NCI-H2196 (cell line): Measurements from ENCODE around the gene P2RX7.
"Not testable (repeated sequence)": the region's sequence is repeated elsewhere in the genome, so short reads cannot be mapped to it uniquely, and the experiment has no call there.

Experiments used
- DNase-seq: peaks from one replicate; lab custom pipeline; 2025; ENCODE audit not compliant: unreplicated experiment; lab: John Stamatoyannopoulos, UW

Gene P2RX7

GRCh38 chr12:121170151-121170550, 37.5 kb downstream of the P2RX7 start:
- no peak for DNase-seq

DNA sequence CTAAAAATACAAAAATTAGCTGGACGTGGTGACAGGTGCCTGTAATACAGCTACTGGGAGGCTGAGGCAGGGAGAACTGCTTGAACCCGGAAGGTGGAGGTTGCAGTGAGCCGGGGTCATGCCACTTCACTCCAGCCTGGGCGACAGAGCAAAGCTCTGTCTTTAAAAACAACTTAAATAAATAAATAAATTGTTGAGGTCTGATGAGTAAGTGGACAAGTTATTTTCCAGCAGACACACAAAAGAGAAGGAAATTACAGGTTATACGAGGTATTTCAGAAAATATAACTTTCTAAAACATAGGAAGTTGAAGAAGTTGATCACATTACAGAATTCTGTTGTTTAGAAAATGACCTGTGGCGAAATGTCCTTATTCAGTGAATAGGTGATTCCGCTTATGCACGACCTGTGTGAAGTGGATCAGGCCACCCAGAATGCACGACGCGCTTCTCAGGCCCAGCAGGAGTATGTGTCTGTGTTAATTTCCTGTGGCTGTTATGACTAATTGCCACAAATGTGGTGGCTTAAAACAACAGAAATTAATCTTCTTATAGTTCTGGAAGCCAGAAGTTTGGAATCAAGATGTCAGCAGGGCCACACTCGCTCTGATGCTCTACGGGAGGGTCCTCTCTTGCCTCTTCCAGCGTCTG, 38.1 kb downstream of the P2RX7 start:
- no peak for DNase-seq

- DNase-seq = no peak
These were observed 39.5 kb downstream of the P2RX7 start for GRCh38 chr12:121172145-121172544.

DNA sequence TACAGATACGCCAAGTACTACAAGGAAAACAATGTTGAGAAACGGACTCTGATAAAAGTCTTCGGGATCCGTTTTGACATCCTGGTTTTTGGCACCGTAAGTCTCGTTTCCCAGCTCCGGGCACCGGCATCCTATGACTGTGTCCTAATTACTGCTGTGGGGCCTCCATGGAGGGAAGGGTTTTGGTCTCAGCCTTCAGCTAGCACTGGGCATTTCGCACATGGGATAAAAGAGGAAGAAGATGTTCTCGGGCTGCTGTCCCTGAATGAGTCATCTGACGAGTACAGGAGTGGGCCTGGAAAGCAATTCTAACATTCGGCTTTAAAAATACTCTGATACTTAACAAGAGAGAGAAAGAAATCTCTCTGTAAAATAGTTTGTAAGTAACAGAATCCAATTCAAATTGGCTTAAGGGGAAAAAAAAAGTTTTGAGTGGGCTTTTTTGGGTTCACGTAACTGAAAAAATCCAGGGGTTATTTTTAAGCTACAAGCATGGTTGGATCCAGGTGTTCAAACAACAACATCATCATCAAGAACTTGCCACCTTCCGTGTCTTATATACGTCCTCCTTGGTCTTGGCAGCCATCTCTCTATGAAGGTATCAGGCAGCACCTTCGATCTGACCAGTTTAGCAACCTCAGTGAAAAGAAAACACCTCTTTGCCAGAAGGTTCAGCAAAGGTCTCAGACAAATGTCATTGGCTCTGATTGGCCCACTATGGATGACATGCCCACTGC, 42.9 kb downstream of the P2RX7 start:
- DNase-seq = no peak

DNA sequence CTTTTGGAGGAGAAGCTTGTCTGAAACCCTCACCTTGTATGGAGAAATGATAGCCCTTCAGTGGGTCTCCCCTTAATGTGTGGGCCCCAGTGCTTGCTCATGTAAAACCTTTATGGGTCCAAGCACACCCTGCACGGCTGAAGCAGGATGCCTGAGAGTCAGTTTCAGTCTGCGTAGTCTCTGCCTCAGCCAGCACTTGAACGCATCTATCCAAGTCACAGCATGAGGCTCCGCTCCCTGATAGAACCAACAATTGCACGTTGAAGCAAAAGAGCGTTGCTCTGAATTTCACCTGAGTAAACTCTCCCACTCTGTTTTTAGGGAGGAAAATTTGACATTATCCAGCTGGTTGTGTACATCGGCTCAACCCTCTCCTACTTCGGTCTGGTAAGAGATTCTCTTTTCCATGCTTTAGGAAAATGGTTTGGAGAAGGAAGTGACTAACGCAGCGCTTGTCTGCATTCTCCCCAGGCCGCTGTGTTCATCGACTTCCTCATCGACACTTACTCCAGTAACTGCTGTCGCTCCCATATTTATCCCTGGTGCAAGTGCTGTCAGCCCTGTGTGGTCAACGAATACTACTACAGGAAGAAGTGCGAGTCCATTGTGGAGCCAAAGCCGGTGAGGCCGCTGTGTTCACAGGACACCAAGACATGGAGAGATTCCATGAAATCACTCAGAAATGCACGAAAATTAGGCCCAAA, 44.3 kb downstream of the P2RX7 start:
- DNase-seq = no peak

DNA sequence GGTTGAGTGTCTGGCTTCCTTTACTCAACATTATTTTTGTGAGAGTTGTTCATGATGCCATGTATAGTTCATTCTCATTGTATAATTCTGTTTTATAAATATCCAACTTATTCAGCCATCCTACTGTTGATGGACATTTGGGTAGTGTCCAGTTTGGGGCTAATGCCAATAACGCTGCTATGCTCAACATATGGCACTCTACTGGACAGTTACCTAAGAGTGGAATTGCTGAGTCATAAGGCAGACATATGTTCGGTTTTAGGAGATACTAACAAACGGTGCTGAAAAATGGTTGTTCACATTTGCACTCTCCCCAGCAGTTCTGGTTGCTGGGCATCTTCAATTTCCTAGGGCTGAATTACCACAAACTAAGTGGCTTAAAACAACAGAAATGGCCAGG, 48.5 kb downstream of the P2RX7 start:
- DNase-seq = no peak

GRCh38 chr12:121182222-121182893, 49.7 kb downstream of the P2RX7 start:
- DNase-seq = no peak

- no peak for DNase-seq
These were observed 51.7 kb downstream of the P2RX7 start for GRCh38 chr12:121184425-121184824.

GRCh38 chr12:121184984-121185889, 52.6 kb downstream of the P2RX7 start:
- no peak for DNase-seq

DNA sequence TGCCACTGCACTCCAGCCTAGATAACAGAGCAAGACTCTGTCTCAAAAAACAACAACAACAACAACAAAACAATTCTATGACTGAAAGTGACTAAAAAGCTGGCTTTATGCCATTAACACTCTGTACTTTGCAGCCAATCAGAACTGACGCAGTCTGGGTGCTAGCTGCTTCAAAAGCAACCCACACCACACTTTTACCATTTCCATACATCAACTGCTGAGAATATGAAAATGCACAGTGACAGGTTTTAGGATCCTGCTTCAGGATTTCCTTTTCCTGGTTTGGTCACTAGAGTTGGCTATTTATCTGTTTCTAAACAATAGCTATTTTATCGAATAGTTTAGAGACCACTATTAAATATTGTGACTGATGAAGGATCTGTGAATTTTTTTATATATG, 54.1 kb downstream of the P2RX7 start:
- no peak for DNase-seq

GRCh38 chr12:121187501-121187900, 54.8 kb downstream of the P2RX7 start:
- no peak for DNase-seq

DNA sequence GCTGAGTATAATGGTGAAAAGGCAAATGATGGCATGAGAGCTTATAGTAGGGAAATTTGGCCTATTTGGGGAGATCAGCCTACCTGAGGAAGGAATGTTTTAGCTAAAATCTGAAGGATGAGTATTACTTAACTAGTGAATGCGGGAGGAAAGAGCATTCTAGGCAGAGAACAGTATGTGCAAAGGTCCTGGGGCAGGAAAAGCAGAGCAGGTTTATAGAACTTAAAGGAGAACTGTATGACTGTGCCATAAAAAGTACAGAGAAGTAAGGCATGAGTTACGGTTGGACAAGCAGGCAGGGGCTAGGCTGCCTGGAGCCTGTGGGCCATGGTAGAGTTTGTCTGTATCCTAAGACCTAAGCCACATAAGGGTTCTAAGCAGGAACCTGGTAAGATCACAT, 55.6 kb downstream of the P2RX7 start:
- DNase-seq = no peak

GRCh38 chr12:121189131-121189530, 56.5 kb downstream of the P2RX7 start:
- no peak for DNase-seq

DNA sequence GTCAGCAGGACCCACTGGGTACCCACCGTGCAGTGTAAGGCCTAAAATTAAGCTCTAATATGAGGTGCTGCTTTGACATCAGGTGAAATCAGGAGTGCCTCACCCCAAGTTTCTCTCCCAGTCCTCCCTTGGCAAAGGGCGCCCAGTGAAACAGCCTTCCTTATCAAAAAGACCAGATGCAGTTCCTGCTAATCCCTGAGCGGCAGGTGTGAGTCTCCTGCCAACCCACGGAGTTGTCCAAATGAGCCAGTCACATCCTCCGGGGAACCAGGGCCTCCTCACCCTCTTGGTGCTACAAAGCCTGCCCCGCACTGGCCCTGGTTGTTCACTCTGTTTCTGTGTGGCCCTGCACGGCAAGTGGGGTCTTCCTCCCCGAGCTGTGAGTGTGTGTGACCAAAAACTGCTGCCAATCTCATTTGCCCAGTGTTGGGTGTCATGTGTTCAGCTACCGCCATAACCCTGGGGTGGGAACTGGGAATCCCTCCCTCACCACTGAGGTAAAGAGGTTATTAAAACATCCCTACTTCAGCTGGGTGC, 57.0 kb downstream of the P2RX7 start:
- DNase-seq = no peak

- DNase-seq = no peak
These were observed 57.9 kb downstream of the P2RX7 start for GRCh38 chr12:121190523-121191031.

- no peak for DNase-seq
These were observed 58.5 kb downstream of the P2RX7 start for GRCh38 chr12:121191151-121191550.

GRCh38 chr12:121196902-121197301, 64.2 kb downstream of the P2RX7 start:
- no peak for DNase-seq

GRCh38 chr12:121198949-121199348, 66.3 kb downstream of the P2RX7 start:
- no peak for DNase-seq

DNA sequence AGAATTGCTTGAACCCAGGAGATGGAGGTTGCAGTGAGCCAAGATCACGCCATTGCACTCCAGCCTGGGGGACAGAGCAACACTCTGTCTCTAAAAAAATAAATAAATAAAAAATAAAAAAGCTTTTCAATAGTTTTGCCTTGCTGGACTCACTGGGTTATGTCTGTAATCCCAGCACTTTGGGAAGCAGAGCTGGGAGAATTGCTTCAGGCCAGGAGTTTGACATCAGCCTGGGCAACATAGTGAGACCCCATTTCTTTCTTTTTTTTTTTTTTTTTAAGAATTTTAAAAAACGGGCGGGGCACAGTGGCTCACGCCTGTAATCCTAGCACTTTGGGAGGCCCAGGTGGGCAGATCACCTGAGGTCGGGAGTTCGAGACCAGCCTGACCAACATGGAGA, 68.5 kb downstream of the P2RX7 start:
- not testable (repeated sequence) for DNase-seq
